Astrocyte (in vitro differentiated cells and primary cell): ENCODE measurements around the gene PLA2G1B. TPM values are rescaled to one million over a fixed set of nuclear protein-coding genes. Genes with fewer than 3 reads are reported as not detected.
A peak's percentile ranks its signal among the peaks of the same experiment; 100 is the strongest.

Experiments used
- DNase-seq: peaks from one replicate; pipeline ENCODE4 v3.0.0-alpha.2; 2010; ENCODE audit warnings: low read depth
- FAIRE-seq: peaks from 2 replicates; lab custom pipeline; 2011; peaks lifted over from hg19 to GRCh38; lab: Jason Lieb, UNC
- H2AFZ ChIP-seq: 2 replicates; pipeline ENCODE4 v1.6.0; 2012; ENCODE audit warnings: low read depth, low read length, inconsistent platforms
- H3K27ac ChIP-seq: 2 replicates; pipeline ENCODE4 v1.5.1; 2011; ENCODE audit warnings: low read depth, low read length, inconsistent platforms
- H3K27me3 ChIP-seq: 2 replicates; pipeline ENCODE4 v1.6.0; 2011; ENCODE audit warnings: low read length, inconsistent platforms; ENCODE audit not compliant: insufficient read depth
- H3K36me3 ChIP-seq: 2 replicates; pipeline ENCODE4 v1.5.1; 2011; ENCODE audit warnings: low read length, inconsistent platforms; ENCODE audit not compliant: insufficient read depth
- H3K4me1 ChIP-seq: 2 replicates; pipeline ENCODE4 v1.5.1; 2011; ENCODE audit warnings: low read length, inconsistent platforms; ENCODE audit not compliant: insufficient read depth
- H3K4me2 ChIP-seq: 2 replicates; pipeline ENCODE4 v1.6.0; 2012; ENCODE audit warnings: low read length, inconsistent platforms
- H3K4me3 ChIP-seq: 2 replicates; pipeline ENCODE4 v1.5.1; 2011; ENCODE audit warnings: low read depth, mild to moderate bottlenecking, low read length, inconsistent platforms; ENCODE audit not compliant: insufficient read depth
- H3K79me2 ChIP-seq: 2 replicates; pipeline ENCODE4 v1.6.0; 2012; ENCODE audit warnings: mild to moderate bottlenecking, low read length, inconsistent platforms; ENCODE audit not compliant: insufficient read depth
- H3K9ac ChIP-seq: 2 replicates; pipeline ENCODE4 v1.6.0; 2012; ENCODE audit warnings: mild to moderate bottlenecking, low read length, inconsistent platforms
- H3K9me3 ChIP-seq: 2 replicates; pipeline ENCODE4 v1.5.1; 2012; ENCODE audit warnings: low read depth, mild to moderate bottlenecking, low read length, inconsistent platforms; ENCODE audit not compliant: insufficient read depth
- H4K20me1 ChIP-seq: 2 replicates; pipeline ENCODE4 v1.6.0; 2012; ENCODE audit warnings: low read length, inconsistent platforms; ENCODE audit not compliant: insufficient read depth
- H3K27ac Mint-ChIP-seq: one replicate; pipeline ENCODE4 v1.8.0; 2021; ENCODE audit warnings: mild to moderate bottlenecking, mixed read lengths; ENCODE audit not compliant: unreplicated experiment
- H3K27me3 Mint-ChIP-seq: one replicate; pipeline ENCODE4 v1.8.0; 2021; ENCODE audit warnings: low read depth, mixed read lengths; ENCODE audit not compliant: unreplicated experiment
- H3K36me3 Mint-ChIP-seq: one replicate; pipeline ENCODE4 v1.8.0; 2021; ENCODE audit warnings: low read depth, mixed read lengths; ENCODE audit not compliant: unreplicated experiment
- H3K4me1 Mint-ChIP-seq: one replicate; pipeline ENCODE4 v1.8.0; 2021; ENCODE audit warnings: low read depth, mixed read lengths; ENCODE audit not compliant: unreplicated experiment
- H3K4me3 Mint-ChIP-seq: one replicate; pipeline ENCODE4 v1.8.0; 2021; ENCODE audit warnings: mild to moderate bottlenecking, moderate library complexity, mixed read lengths; ENCODE audit not compliant: unreplicated experiment
- H3K9me3 Mint-ChIP-seq: one replicate; pipeline ENCODE4 v1.8.0; 2021; ENCODE audit warnings: mild to moderate bottlenecking, mixed read lengths; ENCODE audit not compliant: unreplicated experiment
- EZH2 ChIP-seq: IDR thresholded peaks from 2 replicates; pipeline ENCODE4 v1.6.1; 2012; ENCODE audit warnings: mild to moderate bottlenecking, low read length, inconsistent platforms; ENCODE audit not compliant: insufficient read depth
- total RNA-seq: library from RNA; stranded (reverse); gene quantifications from 2 replicates; pipeline ENCODE4 v1.2.1, GENCODE V29; 2021
- TF ChIP-seq, protein P1 (sequence below): IDR thresholded peaks from 2 replicates; pipeline ENCODE4 v1.5.1; 2011; ENCODE audit warnings: low read depth, mild to moderate bottlenecking, inconsistent platforms, low read length, moderate library complexity; ENCODE audit not compliant: insufficient read depth

Gene PLA2G1B
- total RNA-seq, 1 donor from 2014 or later: not detected

DNA sequence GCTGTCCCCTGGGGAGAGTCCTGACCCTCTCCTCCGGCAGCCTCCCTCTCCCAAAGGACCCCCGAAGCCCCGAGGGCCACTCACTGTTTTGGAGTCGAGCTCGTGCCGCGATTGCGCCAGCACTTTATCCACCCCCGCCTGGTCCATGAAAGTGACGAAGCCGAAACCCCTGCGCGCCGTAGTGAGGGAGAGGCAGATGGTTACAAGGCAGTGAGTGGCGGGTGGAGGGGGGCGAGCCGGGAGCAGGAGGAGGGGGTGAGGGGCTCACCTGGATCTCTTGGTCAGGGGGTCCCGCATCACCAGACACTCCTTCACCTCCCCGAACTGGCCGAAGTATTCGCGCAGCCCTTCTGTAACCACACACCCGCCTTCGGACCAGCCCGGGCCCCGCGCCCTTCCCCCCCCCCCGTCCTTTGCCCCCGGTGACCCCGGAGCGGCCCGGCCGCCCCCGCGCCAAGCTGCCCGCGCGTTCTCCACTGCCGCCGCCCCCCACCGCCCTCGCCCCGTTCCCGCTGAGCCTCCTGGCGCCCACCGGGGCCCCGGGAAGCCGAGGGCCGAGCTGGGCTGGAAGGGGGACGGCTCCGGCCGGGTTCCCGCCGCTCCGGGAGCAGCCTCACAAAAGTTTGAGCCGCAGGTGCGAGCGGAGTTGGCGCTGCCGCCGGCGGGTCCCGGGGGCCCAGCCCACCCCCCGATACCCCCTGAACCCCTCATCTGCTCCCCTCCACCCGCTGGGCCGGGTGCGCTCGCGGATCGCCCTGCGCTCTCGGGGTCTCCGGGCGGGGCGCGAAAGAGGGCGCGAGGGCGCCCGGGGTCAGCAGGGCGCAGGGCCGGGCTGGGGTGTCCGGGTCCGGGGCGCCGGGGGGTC, 40.6 kb upstream of the PLA2G1B start:
- Histone ChIP-seq H3K9me3 (no peaks in the 10 kb centered on the region), H3K27me3 (peaks cover 40% of the 10 kb centered on the region), H3K27ac (no peak overlapping the region), H4K20me1 (peaks cover 16% of the 10 kb centered on the region), H2AFZ (peak overlapping the region; percentile 60), H3K4me2 (peak overlapping the region; percentile 82), H3K36me3 (no peaks in the 10 kb centered on the region), H3K4me1 (peaks cover 13% of the 10 kb centered on the region), H3K4me3 (peak overlapping the region; percentile 46), H3K9ac (peak overlapping the region; percentile 52), H3K79me2 (peaks cover 6% of the 10 kb centered on the region)
- TF ChIP-seq, protein P1, sequence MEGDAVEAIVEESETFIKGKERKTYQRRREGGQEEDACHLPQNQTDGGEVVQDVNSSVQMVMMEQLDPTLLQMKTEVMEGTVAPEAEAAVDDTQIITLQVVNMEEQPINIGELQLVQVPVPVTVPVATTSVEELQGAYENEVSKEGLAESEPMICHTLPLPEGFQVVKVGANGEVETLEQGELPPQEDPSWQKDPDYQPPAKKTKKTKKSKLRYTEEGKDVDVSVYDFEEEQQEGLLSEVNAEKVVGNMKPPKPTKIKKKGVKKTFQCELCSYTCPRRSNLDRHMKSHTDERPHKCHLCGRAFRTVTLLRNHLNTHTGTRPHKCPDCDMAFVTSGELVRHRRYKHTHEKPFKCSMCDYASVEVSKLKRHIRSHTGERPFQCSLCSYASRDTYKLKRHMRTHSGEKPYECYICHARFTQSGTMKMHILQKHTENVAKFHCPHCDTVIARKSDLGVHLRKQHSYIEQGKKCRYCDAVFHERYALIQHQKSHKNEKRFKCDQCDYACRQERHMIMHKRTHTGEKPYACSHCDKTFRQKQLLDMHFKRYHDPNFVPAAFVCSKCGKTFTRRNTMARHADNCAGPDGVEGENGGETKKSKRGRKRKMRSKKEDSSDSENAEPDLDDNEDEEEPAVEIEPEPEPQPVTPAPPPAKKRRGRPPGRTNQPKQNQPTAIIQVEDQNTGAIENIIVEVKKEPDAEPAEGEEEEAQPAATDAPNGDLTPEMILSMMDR: no peak
- TF ChIP-seq EZH2: peak; percentile 84
- Mint-ChIP-seq H3K27me3 (peaks cover 36% of the 10 kb centered on the region), H3K4me3 (peak overlapping the region; percentile 86), H3K27ac (peak overlapping the region; percentile 18), H3K9me3 (no peaks in the 10 kb centered on the region), H3K4me1 (peaks cover 13% of the 10 kb centered on the region), H3K36me3 (peaks cover 16% of the 10 kb centered on the region)
- FAIRE-seq: no peak
- DNase-seq: no peak

DNA sequence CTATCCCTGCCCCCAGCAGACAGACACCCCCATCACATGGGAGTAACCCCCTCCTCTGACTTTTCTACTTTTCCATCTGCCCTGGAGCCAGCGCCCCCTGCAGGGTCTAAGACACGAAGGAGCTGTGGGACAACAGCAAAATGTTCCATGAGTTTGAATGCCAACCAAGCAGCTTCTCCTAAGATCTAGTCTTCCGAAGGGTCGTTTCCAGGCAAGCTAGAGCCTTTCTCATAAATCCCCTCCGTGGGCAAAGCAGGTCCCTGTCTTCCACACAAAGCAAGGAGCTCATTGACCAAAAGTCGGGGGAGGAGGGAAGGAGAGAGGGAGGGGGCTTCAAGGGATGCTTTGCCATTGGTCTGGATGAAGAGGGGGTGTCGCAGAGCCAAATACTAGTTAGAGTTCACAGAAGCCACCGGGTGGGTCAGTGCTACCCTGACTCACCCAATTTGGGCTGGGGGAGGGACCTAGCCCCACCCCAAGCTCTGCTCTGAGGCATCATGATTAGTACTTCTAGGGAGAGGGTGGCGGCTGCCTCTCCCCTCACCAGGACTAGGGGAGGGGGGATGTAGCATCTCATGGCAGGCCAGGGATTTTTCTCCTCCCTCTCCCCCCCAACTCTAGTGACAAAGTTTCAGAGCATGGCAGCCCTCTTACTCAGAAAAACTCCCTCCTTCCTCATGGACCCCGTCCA, 39.8 kb upstream of the PLA2G1B start:
- peak overlapping the region; percentile 87 for H3K27ac Mint-ChIP-seq
- peaks cover 16% of the 10 kb centered on the region for H3K36me3 Mint-ChIP-seq
- Histone ChIP-seq H3K4me2 (peak overlapping the region; percentile 82), H3K36me3 (no peaks in the 10 kb centered on the region), H3K4me3 (peak overlapping the region; percentile 37), H2AFZ (peak overlapping the region; percentile 60), H3K27me3 (peaks cover 40% of the 10 kb centered on the region), H3K9me3 (no peaks in the 10 kb centered on the region), H3K4me1 (peaks cover 13% of the 10 kb centered on the region), H3K79me2 (peaks cover 6% of the 10 kb centered on the region), H3K9ac (peak overlapping the region; percentile 52), H3K27ac (no peak overlapping the region), H4K20me1 (peaks cover 16% of the 10 kb centered on the region)
- H3K4me3 Mint-ChIP-seq: peak overlapping the region; percentile 86
- no peak for TF ChIP-seq EZH2
- TF ChIP-seq, protein P1: peak; percentile 33
- DNase-seq: no peak
- peaks cover 31% of the 10 kb centered on the region for H3K27me3 Mint-ChIP-seq
- no peak for FAIRE-seq
- peaks cover 16% of the 10 kb centered on the region for H3K4me1 Mint-ChIP-seq
- H3K9me3 Mint-ChIP-seq: no peaks in the 10 kb centered on the region
